Measurements from ENCODE around the gene NKRF. TPM values are rescaled to one million over a fixed set of nuclear protein-coding genes. Genes with fewer than 3 reads are reported as not detected.
A peak's percentile ranks its signal among the peaks of the same experiment; 100 is the strongest.

Gene NKRF
- total and polyA plus RNA-seq, 2 donors (not counting 1 experiment from before 2014, with no cell fraction given), result 7.9 to 16.2 TPM

- no peaks in the 10 kb centered on the region for H3K9me3 ChIP-seq (ENCODE audit: control extremely low read depth in 1 of 3, control insufficient read depth in 2 of 3, insufficient read depth in 1 of 3, low read length in 2 of 3)
- ChIA-PET POLR2A (no interaction called here), CTCF (no interaction called here)
- no peak overlapping the region for H2AFZ ChIP-seq (ENCODE audit: insufficient read depth, low read depth, low read length, poor library complexity, severe bottlenecking)
- TF ChIP-seq EZH2 (IDR thresholded peaks at IDR 0.05; ENCODE audit: borderline replicate concordance, insufficient read depth, low read depth, low read length, poor library complexity, severe bottlenecking), result no peak
- TF ChIP-seq CTCF (IDR thresholded peaks at IDR 0.05), result no peak
- no peaks in the 10 kb centered on the region for H3K27me3 Mint-ChIP-seq
- peaks cover 12% of the 10 kb centered on the region for H3K79me2 ChIP-seq (ENCODE audit: control insufficient read depth, insufficient read depth, low read length)
- ATAC-seq (ENCODE audit: low read depth) (no peak), DNase-seq (no peak)
- no peaks in the 10 kb centered on the region for H3K9me3 Mint-ChIP-seq (ENCODE audit: insufficient read depth)
- peaks cover 0 to 59% of the 10 kb centered on the region in 2 experiments for H3K36me3 ChIP-seq (replicated peaks in 1 of 2; ENCODE audit: control extremely low read depth in 1 of 2, control insufficient read depth in 1 of 2, extremely low read depth in 1 of 2, insufficient read depth in 2 of 2, low read length in 1 of 2)
- peak overlapping the region in 1 of 2 donors; percentile 58 for H3K27ac ChIP-seq (ENCODE audit: low read length in 2 of 2)
- H3K4me1 Mint-ChIP-seq, result peaks cover 51% of the 10 kb centered on the region
- peaks cover 10% of the 10 kb centered on the region for H4K20me1 ChIP-seq (ENCODE audit: control insufficient read depth, insufficient read depth, low read length, poor library complexity, severe bottlenecking)
- no peak overlapping the region for H3K4me3 Mint-ChIP-seq
- no CpG with 5 or more reads among the region's 5 CpGs for WGBS (ENCODE audit: insufficient coverage)
- H3K27me3 ChIP-seq (replicated peaks in 1 of 4; ENCODE audit: control extremely low read depth in 1 of 4, control insufficient read depth in 3 of 4, insufficient read depth in 4 of 4, low read length in 3 of 4), result no peaks in the 10 kb centered on the region
- H3K9ac ChIP-seq (ENCODE audit: low read length), result no peak overlapping the region
- no peak overlapping the region for H3K4me3 ChIP-seq (ENCODE audit: control extremely low read depth in 1 of 5, extremely low read depth in 1 of 5, insufficient read depth in 1 of 5, low read depth in 2 of 5, low read length in 4 of 5)
- H3K27ac Mint-ChIP-seq, result peak overlapping the region; percentile 76
- peaks cover 38% of the 10 kb centered on the region in 2 donors for H3K4me1 ChIP-seq (ENCODE audit: control insufficient read depth in 2 of 2, insufficient read depth in 2 of 2, low read length in 2 of 2)
- intact Hi-C loops (cut with micrococcal nuclease), result no loop called here
- no peak overlapping the region for H3K4me2 ChIP-seq (replicated peaks; ENCODE audit: low read depth, low read length, poor library complexity, severe bottlenecking)
Observed at GRCh38 chrX:119640731-119641170, 34.5 kb upstream of the NKRF start.

GRCh38 chrX:119638725-119639471 lies 32.7 kb upstream of the NKRF start:
- DNase-seq (peak; percentile 67), ATAC-seq (ENCODE audit: low read depth) (peak; percentile 73)
- no peaks in the 10 kb centered on the region for H3K9me3 ChIP-seq (ENCODE audit: control extremely low read depth in 1 of 3, control insufficient read depth in 2 of 3, insufficient read depth in 1 of 3, low read length in 2 of 3)
- no peaks in the 10 kb centered on the region for H3K27me3 Mint-ChIP-seq
- no peak overlapping the region for H2AFZ ChIP-seq (ENCODE audit: insufficient read depth, low read depth, low read length, poor library complexity, severe bottlenecking)
- no peaks in the 10 kb centered on the region for H3K27me3 ChIP-seq (replicated peaks in 1 of 4; ENCODE audit: control extremely low read depth in 1 of 4, control insufficient read depth in 3 of 4, insufficient read depth in 4 of 4, low read length in 3 of 4)
- H3K79me2 ChIP-seq (ENCODE audit: control insufficient read depth, insufficient read depth, low read length), result peaks cover 15% of the 10 kb centered on the region
- peaks cover 48 to 53% of the 10 kb centered on the region in 2 donors for H3K4me1 ChIP-seq (ENCODE audit: control insufficient read depth in 2 of 2, insufficient read depth in 2 of 2, low read length in 2 of 2)
- H3K27ac Mint-ChIP-seq, result peak overlapping the region; percentile 91
- peak overlapping the region; percentile 65 to 80 for H3K27ac ChIP-seq (ENCODE audit: low read length in 2 of 2)
- ChIA-PET POLR2A (no interaction called here), CTCF (interaction anchor here (0.6 kb wide), 1 partner anchor 155 kb away, joined by 4 read pairs; no protein-coding TSS in a partner anchor)
- peaks cover 0 to 59% of the 10 kb centered on the region in 2 experiments for H3K36me3 ChIP-seq (replicated peaks in 1 of 2; ENCODE audit: control extremely low read depth in 1 of 2, control insufficient read depth in 1 of 2, extremely low read depth in 1 of 2, insufficient read depth in 2 of 2, low read length in 1 of 2)
- TF ChIP-seq EZH2 (IDR thresholded peaks at IDR 0.05; ENCODE audit: borderline replicate concordance, insufficient read depth, low read depth, low read length, poor library complexity, severe bottlenecking) (no peak), CTCF (IDR thresholded peaks at IDR 0.05) (no peak)
- H3K4me3 ChIP-seq (ENCODE audit: control extremely low read depth in 1 of 5, extremely low read depth in 1 of 5, insufficient read depth in 1 of 5, low read depth in 2 of 5, low read length in 4 of 5), result peak overlapping the region in 1 of 5 experiments; percentile 19
- intact Hi-C loops (cut with micrococcal nuclease), result loop anchor here (1.0 to 10.0 kb wide), 2 partner anchors 26 to 54 kb away; no protein-coding TSS in a partner anchor
- H3K9ac ChIP-seq (ENCODE audit: low read length), result no peak overlapping the region
- peak overlapping the region; percentile 28 for H3K4me2 ChIP-seq (replicated peaks; ENCODE audit: low read depth, low read length, poor library complexity, severe bottlenecking)
- no peaks in the 10 kb centered on the region for H3K9me3 Mint-ChIP-seq (ENCODE audit: insufficient read depth)
- H3K4me3 Mint-ChIP-seq, result peak overlapping the region; percentile 64
- peaks cover 20% of the 10 kb centered on the region for H4K20me1 ChIP-seq (ENCODE audit: control insufficient read depth, insufficient read depth, low read length, poor library complexity, severe bottlenecking)
- 0% methylated on average over 1 of the region's 10 CpGs for WGBS (ENCODE audit: insufficient coverage)
- H3K4me1 Mint-ChIP-seq, result peaks cover 62% of the 10 kb centered on the region
